Left renal pelvis (tissue), 4 donors: ENCODE measurements around the gene LRP2. TPM values are rescaled to one million over a fixed set of nuclear protein-coding genes. Genes with fewer than 3 reads are reported as not detected.
"Not testable (repeated sequence)": the region's sequence is repeated elsewhere in the genome, so short reads cannot be mapped to it uniquely, and the experiment has no call there.

Experiments
- DNase-seq, 4 donors: peaks; one replicate each; pipeline ENCODE4 v3.0.0-alpha.2; 2013; ENCODE audit warnings: low read depth in 4 of 4, low spot score in 3 of 4
- polyA plus RNA-seq, 4 donors: library from polyadenylated mRNA; unstranded; fragments of 120-200 nt; gene quantifications; one replicate each; pipeline ENCODE4 v1.2.1, GENCODE V29; 2013; ENCODE audit not compliant: insufficient read length in 4 of 4

The LRP2 gene
- polyA plus RNA-seq, 4 donors, result 2.1 to 161 (median 117) TPM

GRCh38 chr2:169302364-169302763 is 60.0 kb downstream of the LRP2 start:
- DNase-seq, result no peak

GRCh38 chr2:169301596-169302335 is 60.6 kb downstream of the LRP2 start:
- no peak for DNase-seq

GRCh38 chr2:169300636-169301530 is 61.5 kb downstream of the LRP2 start:
- no peak for DNase-seq

GRCh38 chr2:169298007-169298406 is 64.3 kb downstream of the LRP2 start:
- no peak for DNase-seq

- no peak for DNase-seq
Observed at GRCh38 chr2:169294001-169294675, 68.2 kb downstream of the LRP2 start.

GRCh38 chr2:169291517-169291916 is 70.8 kb downstream of the LRP2 start:
- no peak for DNase-seq

DNA sequence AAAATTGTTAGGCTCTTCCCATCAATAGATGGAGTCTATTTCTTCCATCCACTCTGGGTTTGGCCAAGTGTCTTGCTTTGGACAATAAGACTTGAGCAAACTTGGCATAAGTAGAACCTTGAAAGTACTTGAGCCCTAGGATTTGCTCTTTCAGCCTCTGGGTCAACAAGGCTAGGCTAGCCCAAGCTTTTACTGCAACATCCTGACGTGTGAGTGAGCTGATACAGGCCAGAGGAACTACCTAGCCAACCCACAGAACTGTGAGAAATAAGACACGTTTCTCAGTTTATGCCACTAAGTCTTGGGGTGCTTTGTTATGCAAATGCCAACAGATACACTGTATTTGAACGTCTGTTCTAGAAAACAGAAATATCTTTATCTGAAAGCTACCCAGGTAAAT is 71.9 kb downstream of the LRP2 start:
- DNase-seq, result no peak

DNA sequence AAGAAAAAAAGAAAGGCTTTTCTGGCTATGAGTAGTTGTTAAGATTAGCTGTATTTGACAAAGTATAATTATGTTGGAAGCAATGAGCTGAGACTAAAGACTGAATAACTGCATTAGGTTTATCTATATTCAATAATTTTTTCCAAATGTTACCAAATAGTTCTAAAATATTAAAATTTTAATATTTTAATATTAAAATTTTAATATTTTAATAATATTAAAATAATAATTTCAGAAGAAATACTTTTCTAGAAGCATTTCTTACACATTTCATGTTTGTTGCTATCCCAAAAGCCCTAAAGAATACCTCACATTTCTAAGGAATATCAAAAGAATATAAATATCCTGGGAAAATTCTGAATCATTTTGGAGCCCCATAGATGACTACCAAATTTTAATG is 74.7 kb downstream of the LRP2 start:
- no peak for DNase-seq

- DNase-seq, result no peak
Observed at GRCh38 chr2:169286624-169287231, 75.6 kb downstream of the LRP2 start.

DNA sequence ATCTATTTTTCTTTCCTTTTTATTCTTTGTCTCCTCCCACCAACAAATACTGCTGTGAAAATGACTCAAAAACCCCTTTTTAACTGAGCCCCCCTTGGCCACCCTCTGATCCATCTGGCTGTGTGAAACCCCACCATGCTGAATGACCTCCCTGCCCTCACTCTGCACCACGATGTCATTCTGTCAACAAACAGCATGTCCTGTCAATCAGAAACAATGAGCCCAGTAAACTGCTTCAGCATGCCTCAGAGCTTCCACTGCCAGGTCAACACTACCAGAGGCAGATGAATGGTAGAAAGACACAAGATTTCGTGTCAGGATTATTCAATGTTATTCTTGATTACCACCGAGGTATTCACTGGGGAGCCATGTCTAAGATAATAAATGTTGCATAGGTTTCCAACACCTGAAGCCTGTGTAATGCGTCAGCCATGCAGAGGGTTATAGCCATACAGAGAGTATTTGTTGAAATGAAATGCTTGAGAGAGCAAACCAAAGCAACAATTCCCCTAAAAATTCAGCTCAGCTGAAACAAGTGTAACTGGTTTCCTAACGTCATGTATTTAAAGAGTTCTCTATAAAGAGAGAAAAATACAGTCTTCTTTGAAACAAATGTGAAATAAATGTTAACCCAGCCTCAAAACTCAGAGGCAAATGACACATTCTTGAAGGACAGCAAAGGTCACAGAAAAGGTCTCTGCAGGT is 76.7 kb downstream of the LRP2 start:
- DNase-seq, result peak in 1 of 4 donors; percentile 14

DNA sequence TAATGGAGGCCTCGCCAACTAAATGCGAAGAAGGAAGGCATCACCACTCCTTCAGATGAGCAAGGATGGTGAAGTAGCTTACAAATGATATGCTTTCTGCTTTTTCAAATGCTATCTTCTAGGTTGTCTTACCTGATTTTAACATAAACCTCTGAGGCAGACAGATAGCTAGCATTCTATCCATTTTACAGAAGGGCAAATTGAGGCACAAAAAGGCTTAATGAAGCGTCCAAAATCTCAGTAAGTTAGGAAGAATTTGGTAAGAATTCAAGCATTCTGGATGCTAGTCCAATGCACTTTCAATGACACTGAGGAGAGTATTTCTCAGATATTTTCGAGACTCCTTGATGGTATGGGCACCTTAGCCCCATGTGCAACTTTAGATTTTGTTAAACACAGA is 81.8 kb downstream of the LRP2 start:
- DNase-seq, result no peak

GRCh38 chr2:169275696-169276444 is 86.5 kb downstream of the LRP2 start:
- no peak for DNase-seq

DNA sequence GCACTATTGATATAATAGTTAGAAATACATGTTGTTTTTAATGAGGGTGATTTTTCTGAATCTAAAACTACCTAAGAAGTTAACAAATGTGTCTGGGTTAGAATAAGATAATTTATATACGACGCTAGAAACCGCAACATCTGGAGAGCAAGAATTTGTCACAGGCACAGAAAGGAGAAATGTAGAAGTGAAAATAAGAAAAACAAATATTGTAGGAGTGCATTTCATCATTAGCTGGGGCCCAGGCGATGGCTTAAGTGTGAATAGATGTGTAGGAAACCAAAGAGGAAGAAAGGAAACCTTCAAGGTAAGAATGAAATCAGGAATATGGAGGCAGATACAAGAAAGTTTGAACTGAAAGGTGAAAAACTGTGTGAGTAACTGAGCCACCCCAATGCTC is 90.3 kb downstream of the LRP2 start:
- DNase-seq, result no peak

- not testable (repeated sequence) for DNase-seq
Observed at GRCh38 chr2:169270574-169270973, 91.8 kb downstream of the LRP2 start.

- DNase-seq, result no peak
Observed at GRCh38 chr2:169265591-169265990, 96.7 kb downstream of the LRP2 start.

DNA sequence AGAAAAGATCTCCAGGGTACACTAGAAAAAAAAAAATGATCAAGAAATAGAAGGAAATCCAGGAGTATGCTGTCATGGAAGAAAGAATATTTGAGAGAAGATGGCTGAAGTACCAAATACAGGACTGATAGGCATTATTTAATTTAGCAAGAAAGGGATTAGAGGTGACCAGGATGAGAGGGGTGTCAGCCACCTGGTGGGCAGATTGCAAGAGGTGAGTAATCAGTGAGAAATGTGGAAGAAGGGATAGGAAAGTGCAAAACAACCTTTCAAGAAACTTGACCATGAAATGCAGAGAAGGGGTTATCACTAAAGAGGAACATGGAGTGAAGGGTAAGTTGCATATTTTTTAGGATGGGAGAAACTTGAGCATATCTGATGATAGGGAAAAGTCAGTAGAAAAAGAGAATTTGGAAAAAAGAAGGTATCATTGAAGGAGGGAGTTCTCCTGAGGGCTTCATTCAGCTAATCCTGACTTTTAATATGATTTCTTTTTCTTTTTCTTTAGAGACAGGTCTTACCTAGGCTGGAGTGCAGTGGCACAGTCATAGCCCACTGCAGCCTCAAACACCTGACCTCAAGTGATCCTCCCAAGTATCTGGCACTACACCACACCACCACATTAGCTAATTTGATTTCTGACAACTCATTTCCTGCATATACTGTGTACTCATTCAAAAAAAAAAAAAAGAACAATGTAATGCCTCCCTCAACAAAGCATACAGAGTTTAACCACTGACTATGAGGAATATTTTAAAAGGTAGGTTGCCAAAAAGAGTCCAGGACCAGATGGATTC is 101.3 kb downstream of the LRP2 start:
- no peak for DNase-seq

DNA sequence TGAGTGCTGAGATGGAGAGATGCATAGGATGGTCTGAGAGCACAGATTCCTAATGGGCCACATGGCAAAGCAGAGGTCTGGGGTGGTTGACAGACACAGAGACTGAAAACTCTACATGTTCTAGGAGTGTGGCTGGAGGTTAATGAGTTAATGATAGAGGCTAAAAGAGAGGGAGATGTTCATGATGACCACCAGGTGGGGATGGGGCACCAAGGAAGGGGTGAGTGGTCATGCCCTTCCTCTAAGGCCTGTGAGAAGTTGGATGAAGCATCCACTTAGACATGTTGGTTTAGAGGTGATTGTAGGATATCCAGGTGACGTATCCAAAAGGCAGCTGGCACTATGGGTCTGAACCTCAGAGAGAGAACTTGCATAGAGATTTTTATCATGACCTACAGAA is 102.1 kb downstream of the LRP2 start:
- no peak for DNase-seq

DNA sequence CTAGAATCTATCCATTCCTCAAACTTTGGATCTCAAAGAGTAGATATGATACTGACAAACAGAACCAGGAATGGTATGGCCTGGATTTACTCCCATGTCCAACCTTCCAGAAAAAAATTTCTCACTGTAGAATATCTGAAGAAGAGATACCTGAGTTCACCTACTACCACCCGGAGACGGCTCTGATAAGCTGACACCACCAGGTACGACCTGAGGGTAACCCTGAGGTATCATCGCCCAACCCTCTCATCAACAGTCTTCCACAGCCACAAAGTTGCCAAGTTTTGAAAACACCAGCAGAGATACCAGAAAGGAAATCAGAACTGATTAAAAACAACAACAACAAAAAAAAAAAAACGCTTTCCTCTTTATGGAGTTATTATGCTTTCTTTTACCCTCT is 102.9 kb downstream of the LRP2 start:
- no peak for DNase-seq
